HL-60/S4 treated with retinoic acid at 250 ng/mL for 4 days and 3 days (cell line): ENCODE measurements around the gene RAB38.

ENCODE experiments used
- in situ Hi-C: fragments of 300-500 bp; cut with MboI; formaldehyde crosslinking; loops from 2 replicates; pipeline ENCODE4 v1.7.0; 2022; ENCODE audit warnings: low sequenced_read_pairs

The RAB38 gene

DNA sequence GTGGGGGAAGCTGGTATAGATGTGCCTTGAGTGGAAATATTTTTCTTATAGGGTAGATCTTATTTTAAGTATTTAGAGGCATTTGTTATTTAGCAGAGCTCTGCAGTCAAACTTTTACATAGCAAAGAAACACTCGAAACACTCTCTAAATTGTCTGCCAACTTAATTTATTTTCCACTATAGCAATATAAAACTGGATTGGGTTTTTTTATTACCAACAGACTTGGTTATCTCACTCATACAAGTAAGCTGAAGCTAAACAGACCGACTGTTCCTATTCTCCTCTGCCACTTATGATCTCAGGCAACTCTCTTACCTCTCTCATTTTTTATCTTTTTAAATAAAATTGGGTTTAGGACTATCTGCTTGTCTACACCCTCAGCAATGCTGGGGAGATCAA is 4.6 kb downstream of the RAB38 start:
- in situ Hi-C loops: no loop called here

- in situ Hi-C loops: no loop called here
Observed at GRCh38 chr11:88169881-88170280, 5.4 kb downstream of the RAB38 start.

GRCh38 chr11:88169471-88169870 is 5.8 kb downstream of the RAB38 start:
- in situ Hi-C loops: no loop called here

GRCh38 chr11:88167853-88168252 is 7.4 kb downstream of the RAB38 start:
- in situ Hi-C loops: no loop called here

DNA sequence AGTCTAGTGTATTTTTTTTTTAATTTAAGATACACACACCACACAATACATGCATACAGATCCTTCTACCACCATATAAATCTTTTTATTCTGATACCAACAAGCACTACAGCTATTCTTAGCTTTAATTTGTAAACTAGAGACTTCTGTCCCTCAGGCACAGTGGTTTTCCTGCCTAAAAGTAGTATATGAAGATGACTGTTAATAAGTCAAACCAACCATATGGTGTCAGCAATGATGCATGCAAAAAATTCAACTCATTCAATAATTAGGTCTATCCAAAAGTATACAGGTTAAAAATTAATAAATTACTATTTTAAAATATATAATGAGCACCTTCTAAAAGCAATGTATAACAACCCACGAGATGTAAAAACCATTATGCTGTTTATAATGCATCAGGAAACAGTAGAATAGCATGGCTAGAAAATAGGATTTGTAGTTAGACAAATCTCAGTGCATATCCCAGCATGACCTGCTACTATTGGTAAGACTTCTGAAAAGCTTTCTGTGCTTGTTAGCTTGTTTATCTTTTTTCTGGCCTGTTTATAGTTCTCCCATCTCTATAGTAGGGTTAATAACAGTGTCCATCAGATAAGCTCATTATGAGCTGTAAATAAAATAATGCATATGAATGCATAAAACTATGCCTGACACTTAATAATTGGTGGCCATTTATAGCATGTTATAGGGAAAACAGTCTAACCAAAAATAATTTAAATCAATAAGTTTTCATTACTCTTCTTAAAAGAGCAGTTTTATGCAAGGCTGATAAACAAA is 10.2 kb downstream of the RAB38 start:
- in situ Hi-C loops: no loop called here

- in situ Hi-C loops: no loop called here
Observed at GRCh38 chr11:88164320-88164719, 10.9 kb downstream of the RAB38 start.

DNA sequence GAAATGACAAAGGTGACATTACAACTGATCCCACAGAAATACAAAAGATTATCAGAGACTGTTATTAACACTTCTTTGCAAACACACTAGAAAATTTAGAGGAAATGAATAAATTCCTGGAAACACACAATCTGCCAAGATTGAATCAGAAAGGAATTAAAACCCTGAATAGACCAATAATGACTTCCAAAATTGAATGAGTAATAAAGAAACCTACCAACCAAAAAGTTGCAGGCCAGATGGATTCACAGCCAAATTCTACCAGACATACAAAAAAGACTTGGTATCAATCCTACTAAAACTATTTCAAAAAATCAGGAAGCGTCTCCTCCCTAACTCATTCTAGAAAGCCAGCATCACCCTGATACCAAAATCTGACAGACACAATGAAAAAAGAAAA is 17.2 kb downstream of the RAB38 start:
- in situ Hi-C loops: no loop called here

DNA sequence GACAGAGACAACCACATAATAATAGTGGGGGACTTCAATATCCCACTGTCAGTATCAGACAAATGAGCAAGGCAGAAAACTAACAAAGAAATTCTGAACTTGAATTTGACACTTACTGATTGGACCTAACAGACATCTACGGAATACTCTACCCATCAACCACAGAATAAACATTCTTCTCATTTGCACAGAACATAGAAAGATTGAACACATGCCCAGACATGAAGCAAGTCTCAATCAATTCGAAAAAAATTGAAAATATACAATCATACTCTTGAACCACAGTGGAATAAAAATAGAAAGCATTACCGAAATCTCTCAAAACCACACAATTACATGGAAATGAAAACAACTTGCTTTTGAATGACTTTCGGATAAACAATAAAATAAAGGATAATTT is 17.9 kb downstream of the RAB38 start:
- in situ Hi-C loops: no loop called here

GRCh38 chr11:88152381-88152780 is 22.9 kb downstream of the RAB38 start:
- in situ Hi-C loops: no loop called here

DNA sequence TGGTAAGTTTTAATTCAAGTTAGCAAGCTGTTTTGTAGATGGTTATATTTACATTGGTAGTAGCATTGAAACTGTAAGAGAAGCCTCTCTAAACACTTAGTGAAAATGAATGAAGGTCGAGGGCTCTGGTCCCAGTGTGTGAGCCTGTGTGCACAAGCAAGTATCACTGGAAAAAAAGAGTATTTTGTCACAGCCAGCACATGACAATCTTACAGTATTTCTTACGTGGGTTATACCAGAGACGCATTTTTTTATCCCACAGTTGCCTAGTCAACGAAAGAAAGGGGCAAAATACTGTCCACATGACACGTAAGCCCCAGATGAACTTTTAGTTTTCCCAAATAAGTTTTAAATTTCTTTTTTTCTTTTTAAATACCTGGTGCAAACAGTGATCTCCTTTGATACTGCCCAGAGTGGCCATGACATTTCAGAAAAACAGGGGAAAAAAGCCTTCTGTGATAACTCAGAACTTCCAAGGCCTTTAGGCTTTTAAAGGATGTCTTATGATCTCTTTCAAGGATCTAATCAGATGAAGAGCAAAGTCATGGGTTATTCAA is 23.5 kb downstream of the RAB38 start:
- in situ Hi-C loops: no loop called here

GRCh38 chr11:88146106-88146505 is 29.1 kb downstream of the RAB38 start:
- in situ Hi-C loops: no loop called here

DNA sequence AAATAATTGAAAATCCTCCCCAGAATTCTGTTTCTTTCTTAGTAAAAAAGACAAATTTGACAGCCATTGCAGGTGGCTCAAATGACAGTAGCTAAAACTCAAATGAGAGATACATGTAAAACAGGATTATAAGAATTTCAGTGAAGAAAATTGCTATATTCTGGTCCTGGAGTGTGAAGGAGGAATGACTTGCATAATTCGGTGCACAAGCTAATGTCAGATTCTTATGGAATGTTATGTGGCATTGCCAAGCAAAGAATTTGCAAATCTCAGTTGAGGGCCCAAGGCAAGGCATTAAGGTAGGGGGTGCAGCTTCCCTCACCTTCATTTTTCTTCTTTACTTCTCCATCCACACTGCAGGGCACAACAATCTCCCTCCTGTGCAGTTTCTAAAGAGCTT is 35.4 kb downstream of the RAB38 start:
- in situ Hi-C loops: no loop called here

DNA sequence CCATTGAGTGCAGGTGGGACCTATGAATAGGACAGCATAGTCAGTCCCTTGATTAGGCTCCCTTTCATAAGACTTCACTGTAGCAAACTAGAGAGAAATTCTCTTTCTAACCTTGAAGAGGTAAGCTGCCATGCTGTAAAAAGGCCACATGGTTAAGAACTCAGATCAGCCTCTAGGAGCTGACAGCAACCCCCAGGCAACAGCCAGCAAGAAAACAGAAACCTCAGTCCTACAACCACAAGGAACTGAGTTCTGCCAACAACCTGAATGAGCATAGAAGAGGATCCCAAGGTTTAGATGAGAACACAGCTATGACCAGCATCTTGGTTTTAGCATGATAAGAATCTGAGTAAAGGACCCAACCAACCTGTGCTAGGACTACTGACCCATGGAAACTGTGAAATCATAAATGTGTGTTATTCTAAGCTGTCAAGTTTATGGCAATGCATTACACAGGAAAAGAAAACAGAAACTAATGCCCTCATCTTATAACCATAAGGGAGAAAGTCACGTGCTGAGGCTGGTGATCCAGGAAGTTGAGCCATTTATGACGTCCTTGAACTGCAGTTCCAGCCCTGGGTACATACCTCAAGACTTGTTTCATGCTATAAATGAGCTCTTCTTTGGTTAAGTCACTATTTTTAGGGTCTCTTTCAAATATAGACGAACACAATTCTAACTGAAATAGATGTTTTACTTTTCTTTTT is 43.3 kb downstream of the RAB38 start:
- in situ Hi-C loops: no loop called here

GRCh38 chr11:88122956-88123355 is 52.3 kb downstream of the RAB38 start:
- in situ Hi-C loops: no loop called here

DNA sequence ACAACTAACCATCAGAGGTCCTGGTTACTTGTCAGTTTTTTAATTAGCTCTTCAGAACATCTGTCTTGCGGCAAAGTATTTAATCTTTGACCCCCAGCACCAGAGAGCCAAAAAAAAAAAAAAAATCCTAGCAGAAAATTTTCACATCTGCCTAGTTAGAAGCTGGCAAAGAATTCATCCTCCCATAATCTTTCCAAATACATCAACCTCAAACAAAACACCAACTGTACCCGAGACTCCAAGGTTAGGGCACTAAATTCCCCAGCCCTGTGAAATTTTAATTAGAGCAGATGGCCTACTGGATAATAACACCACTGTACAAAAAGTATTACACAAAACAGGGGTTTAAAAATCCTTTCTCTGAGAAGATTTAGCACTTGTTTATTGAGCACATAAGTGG is 55.7 kb downstream of the RAB38 start:
- in situ Hi-C loops: no loop called here

- in situ Hi-C loops: no loop called here
Observed at GRCh38 chr11:88117281-88117858, 57.9 kb downstream of the RAB38 start.

- in situ Hi-C loops: no loop called here
Observed at GRCh38 chr11:88115828-88116755, 59.2 kb downstream of the RAB38 start.

DNA sequence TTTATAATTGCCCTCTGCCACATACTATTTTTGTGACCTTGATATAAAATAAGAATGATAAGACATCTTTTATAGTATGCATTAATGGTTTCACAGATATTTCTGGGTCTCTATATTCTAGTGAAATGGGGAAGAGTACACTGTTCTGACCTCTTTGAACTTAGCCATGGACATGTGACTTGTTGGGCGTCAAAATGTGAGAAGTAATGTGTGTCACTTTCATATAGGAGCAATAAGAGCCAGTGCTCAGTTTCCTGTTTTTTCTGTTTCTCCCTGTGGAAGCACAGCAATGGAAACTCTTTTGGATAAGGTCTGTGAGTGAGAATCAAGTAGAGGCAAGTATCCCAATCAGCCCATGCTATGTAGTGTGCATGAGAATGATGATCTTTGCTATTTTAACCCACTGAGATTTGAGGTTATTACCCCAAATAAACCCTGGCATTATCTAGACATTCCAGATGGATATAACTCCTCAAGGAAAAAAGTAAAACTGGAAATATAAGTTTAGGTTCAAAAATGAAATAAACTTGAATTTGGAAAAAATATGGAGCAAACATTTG is 60.7 kb downstream of the RAB38 start:
- in situ Hi-C loops: no loop called here

- in situ Hi-C loops: no loop called here
Observed at GRCh38 chr11:88106666-88107065, 68.6 kb downstream of the RAB38 start.

GRCh38 chr11:88105951-88106350 is 69.3 kb downstream of the RAB38 start:
- in situ Hi-C loops: no loop called here
